ENCODE measurements around the gene PRSS23.
"Not testable (repeated sequence)": the region's sequence is repeated elsewhere in the genome, so short reads cannot be mapped to it uniquely, and the experiment has no call there.

The PRSS23 gene, protein sequence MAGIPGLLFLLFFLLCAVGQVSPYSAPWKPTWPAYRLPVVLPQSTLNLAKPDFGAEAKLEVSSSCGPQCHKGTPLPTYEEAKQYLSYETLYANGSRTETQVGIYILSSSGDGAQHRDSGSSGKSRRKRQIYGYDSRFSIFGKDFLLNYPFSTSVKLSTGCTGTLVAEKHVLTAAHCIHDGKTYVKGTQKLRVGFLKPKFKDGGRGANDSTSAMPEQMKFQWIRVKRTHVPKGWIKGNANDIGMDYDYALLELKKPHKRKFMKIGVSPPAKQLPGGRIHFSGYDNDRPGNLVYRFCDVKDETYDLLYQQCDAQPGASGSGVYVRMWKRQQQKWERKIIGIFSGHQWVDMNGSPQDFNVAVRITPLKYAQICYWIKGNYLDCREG

DNA sequence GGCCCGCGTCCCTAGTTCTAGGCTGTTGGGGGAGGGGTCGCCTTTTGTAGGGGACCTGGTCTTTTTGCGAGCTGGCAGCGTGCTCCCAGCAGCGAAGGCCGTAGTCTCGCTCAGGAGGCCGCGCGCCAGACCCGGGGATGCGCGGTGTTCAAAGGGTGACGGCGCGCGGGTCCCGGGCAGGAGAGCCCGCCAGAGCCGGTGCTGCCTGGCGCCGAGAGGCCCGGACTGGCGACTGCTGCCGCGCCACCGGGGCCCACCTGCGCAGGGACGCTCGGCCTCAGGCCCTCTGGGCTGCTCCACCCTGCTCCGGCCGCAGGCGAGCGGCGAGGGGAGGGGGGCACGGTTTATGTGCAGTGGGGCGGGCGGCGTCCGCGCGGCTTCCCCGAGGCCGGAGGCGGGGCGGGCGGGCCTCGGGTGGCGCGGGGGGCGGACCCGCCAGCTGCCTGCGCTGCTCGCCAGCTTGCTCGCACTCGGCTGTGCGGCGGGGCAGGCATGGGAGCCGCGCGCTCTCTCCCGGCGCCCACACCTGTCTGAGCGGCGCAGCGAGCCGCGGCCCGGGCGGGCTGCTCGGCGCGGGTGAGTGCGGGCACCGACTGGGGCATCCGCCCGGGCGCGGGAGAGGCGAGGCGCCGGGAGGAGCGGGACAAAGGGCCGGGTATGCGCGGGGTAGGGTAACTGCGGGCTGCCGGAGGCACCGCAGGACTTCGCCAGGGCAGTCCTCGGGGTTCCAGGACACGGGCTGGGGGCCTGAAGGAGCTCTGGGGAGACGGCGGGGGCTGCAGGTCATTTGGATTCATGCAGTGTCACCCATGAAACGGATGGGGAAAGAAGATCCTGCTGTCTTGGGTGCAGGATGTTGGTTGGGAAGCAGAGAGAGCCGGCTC is at the start of gene PRSS23:
PRSS23 (plus strand) TSS at position 467 of the 884 bp plus-strand sequence. CDS start 7,102 bp downstream, outside the sequence.
- no peak for DNase-seq (ENCODE audit: low read depth in 2 of 2)

DNA sequence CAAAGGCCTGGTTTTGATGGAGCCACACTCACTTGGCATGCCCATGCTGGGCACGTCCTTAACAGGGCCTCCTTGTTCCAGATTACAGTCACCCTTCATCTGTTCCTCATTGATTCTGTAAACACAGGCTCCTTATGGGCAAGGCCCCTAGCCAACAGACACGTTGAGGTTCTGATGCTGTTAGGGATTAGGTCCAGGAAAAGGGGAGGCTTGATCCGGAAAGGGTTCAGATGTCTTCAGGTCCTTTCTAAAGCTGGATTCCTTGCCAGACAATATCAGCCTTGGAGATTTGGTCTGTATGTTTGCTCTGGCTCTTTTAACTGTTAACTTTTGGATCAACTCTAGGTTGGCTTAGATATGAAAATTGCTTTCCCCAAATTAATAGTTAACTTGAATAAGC is 46.9 kb upstream of the PRSS23 start:
- no peak for DNase-seq (ENCODE audit: low read depth in 2 of 2)

DNA sequence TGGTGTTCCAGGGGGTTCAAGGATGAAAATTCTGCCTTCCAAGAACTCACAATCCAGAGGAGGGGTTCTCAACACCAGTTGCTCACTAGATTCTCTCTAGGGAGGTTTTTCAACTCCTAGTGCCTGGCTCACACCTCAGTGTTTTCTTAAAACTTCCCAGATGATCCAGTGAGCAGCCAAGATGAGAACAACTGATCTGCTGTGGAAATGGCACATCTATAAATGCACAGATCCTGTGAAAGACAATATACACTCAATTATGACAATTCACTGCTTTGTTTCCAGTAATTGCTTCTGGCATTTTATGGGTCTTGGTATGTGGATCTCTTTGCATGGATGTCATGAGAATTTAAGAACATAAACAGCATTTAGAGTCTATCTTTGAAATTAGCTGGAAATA is 45.2 kb upstream of the PRSS23 start:
- no peak for DNase-seq (ENCODE audit: low read depth in 2 of 2)

DNA sequence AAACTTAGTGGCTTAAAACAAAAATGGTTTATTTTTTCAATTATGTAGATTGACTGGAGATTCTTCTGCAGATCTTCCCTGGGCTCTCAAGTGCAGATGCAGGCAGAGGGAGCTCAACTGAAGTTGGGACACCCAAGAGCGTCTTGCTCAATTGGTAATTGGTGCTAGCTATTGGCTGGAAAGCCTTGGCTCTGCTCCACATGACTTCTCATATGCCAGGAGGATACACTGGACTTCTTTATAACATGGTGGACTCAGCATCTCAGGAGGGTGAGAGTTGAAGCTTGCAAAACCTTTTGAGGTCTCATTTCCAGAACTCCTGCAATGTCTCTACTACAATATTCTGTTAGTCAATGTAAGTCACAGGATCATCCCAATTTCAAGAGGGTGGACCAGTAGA is 42.2 kb upstream of the PRSS23 start:
- no peak for DNase-seq (ENCODE audit: low read depth in 2 of 2)

DNA sequence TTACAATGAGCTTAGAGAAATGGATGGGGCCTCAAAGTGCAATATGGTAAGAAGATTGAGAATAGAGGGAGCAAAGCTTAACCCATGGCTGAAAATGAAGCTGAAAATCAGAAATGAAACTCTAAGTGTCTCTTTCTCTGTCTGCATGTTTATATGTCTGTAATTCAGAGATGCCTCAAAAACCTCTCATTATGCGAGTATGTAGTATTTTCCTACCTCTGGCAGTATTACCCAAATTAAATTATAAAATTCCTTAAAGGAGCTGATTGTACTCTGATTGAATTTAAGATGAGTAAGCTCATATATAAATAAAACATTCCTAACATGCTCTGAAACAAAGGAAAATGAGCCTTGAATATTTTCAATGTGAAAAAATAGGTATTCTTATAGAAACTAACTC is 39.8 kb upstream of the PRSS23 start:
- DNase-seq (ENCODE audit: low read depth in 2 of 2), result no peak

DNA sequence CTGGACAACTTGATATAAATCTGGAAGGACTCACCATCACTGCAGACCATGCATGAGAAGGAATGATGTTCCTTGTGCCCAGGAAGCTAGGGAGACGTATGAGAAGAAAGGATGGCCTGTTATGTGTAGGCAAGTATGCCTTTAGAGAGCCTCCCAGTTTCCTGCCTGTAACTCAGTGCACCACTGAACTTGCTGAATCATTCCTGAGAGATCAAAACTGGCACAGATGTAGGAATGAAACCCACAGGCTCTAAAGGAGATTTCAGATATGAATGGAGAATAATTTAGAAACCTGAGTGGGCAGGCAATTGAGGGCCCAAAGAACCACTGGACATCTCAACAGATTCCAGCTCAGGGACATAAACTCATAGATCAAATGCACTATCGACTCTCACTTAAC is 38.4 kb upstream of the PRSS23 start:
- DNase-seq (ENCODE audit: low read depth in 2 of 2), result no peak

DNA sequence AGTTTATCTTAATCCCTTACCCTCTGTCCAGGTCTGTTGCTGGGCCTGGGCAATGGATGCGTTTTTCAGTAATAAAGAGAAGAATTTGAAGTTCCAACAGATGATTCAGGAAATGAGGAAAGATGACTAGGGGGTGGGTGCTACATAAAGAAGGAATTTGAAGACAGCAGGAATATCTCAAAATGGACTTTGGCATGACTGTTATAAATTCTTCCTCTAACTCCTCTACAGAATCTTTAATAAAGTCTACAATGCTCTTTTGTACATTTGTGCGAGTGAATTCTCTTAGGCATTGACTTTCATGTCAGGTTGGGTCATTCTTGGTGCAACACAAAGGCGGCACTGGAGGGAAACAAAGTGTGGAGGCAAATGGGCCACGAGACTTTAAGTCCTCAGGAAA is 35.1 kb upstream of the PRSS23 start:
- no peak for DNase-seq (ENCODE audit: low read depth in 2 of 2)

DNA sequence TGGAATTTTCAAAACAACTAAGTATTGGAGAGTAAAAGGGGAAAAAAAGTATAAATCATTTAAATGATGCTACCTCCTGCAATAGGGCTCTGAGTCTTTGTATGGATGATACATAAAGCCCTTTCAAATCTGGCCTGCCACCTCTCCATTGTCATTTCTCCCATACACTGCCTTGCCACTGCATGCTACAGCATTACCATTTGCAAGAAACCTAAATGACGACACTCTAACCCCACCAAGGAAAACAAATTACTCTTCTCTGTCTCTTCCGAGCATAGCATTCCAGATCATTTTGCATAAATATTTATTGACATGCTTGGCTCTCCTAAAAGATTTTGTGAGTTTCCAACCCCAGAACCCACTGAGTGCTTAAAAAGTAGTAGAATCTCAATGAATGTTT is 34.5 kb upstream of the PRSS23 start:
- no peak for DNase-seq (ENCODE audit: low read depth in 2 of 2)

DNA sequence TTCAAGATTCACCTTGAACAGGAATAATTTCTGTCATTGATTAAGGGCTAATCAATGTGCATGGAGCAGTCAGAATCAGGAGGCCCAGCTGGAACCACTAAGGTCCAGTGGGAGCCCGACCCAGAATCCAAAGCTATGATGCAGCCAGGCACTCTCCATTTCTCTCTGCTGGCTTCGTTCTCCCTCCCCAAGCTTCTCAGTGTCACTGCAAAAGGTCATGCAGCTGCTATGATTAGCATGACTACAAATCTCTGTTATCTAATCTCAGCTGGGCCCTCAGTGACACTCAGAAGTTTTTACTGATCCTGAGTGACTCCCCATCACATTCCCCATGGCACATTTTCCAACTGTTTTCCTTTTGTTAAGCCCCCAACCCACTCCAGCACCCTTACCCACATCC is 31.1 kb upstream of the PRSS23 start:
- DNase-seq (ENCODE audit: low read depth in 2 of 2), result no peak

DNA sequence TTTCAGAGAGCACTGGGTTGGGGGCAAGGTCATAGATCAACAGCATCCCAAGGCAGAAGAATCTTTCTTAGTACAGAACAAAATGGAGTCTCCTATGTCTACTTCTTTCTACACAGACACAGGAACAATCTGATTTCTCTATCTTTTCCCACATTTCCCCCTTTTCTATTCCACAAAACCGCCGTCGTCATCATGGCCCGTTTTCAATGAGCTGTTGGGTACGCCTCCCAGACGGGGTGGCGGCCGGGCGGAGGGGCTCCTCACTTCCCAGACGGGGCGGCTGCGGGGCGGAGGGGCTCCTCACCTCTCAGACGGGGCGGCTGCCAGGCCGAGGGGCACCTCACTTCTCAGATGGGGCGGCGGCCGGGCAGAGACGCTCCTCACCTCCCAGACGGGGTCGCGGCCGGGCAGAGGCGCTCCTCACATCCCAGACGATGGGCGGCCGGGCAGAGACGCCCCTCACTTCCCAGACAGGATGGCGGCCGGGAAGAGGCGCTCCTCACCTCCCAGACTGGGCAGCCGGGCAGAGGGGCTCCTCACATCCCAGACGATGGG is 29.8 kb upstream of the PRSS23 start:
- DNase-seq (ENCODE audit: low read depth in 2 of 2), result not testable (repeated sequence)

DNA sequence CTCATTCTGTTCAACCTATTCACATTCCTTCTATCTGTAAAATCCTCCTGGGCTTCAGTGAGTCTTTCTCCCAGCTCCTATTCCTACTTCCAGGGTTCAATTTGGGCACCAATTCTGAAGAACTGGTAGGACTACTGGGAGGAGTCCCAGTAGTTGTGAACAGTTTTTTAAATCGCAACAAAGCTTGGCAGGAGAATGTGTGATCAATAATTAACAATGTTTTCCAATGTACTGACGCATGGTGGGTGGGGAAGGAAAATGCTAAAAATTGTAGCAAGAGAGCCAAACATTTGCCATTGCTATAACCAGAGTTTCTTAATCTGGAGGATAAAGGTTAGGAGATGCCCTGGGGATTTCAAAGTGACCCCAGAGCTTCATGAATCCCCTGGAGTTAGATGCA is 27.3 kb upstream of the PRSS23 start:
- DNase-seq (ENCODE audit: low read depth in 2 of 2), result no peak

DNA sequence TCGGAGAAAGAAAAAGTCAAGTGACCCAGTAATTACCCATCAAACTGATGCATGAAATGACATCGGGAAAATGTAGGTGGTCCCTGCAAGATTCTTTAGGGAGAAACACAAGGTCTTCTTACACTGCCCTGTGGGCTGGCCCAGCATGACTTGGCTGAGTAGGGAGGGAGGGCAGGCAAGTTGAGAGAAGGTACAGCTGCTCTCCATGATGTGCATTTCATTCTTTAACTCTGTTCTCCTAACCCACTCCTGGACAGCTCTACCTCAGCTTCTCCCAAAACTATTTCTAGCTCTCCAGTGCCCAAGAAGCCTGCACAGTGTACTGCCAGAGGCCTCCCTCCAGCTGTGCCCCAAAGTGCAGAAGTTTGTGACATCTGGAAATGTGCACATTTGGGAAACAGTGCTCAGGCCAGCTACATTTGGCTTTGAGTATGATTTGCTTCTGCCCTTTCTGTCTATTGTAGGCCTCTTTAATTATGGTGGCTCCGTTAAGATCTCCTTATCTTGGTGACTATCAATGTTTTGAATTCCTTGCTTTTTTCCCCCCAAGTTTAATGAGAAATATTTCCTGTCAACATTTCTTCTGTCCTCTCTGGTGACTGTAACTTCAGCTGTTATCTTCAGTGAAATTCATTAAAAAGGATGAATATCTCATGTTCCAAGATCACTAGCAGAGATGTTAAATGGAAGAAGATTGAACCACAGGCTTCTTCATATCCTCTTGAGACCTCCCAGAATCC is 26.7 kb upstream of the PRSS23 start:
- DNase-seq (ENCODE audit: low read depth in 2 of 2), result no peak

DNA sequence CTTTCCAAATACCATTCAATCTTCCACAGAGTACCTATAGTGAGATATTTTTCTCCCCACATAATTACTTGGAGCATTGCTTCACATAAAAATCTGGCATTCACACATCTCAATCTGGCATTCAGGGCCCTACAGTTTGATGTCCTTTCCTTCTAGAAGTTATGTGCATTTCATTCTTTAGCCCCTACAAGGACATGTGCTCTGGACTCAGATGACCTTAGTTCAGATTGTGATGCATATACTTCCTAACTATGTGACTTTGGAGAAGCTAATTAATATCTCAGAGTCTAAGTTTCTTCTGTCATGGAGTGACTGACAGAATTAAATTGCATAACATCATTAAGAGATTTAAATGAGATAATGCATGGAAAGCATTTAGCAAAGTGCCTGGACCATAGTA is 25.9 kb upstream of the PRSS23 start:
- DNase-seq (ENCODE audit: low read depth in 2 of 2), result no peak

DNA sequence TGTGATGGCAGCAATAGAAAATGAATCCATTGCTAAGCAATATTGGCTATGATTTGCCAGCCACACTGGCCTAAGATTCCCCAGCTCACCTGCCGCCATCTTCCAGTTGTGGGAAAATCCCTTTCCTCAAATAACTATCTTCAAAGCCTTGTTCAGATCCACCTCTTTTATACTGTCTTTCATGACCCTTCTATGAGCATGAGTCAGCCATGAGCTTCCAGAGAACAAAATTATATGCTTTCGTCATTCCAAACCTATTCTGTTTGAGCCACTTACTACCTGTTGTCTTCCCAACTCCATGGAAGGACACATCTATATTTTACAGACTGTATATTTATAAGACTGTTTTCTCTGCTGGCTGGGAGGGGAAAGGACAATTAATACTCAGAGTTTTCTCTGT is 25.0 kb upstream of the PRSS23 start:
- no peak for DNase-seq (ENCODE audit: low read depth in 2 of 2)

DNA sequence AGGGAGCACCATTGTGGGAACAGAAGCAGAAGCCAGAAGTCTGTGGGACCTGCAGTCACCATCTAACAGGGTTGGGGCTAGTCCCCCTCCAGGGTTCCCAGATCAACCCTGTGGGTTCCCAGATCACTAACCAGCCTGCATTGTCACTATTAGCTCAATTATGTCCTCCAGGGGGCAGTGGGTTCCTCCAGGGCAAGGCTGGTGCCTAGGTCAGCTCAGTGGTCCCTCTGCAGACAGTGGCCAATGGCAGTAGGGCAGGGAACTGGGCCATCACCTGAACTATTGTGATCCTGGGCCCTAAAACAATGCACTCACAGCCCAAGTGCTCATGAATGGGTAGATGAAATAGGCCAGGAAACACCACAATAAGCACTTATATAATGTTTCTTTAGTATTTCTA is 18.8 kb upstream of the PRSS23 start:
- DNase-seq (ENCODE audit: low read depth in 2 of 2), result no peak

DNA sequence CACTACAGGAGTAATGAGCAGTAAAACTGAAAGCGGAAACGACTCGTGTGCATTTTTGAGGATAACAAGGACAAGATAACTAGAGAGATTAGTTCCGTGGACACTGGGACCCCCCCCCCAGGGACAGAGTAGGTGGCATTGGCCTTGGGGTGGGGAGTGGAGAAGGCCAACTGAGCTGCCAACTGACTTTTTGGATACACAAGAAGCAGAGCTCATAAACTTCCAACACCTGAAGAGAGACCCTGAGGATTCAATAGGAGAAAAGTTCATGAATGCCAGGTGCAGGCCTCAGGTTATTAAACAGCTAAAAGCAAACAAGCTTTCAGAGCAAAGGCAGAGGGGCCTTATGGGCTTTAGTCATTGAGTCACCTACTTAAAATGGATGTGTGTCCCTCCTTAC is 17.6 kb upstream of the PRSS23 start:
- DNase-seq (ENCODE audit: low read depth in 2 of 2), result no peak

DNA sequence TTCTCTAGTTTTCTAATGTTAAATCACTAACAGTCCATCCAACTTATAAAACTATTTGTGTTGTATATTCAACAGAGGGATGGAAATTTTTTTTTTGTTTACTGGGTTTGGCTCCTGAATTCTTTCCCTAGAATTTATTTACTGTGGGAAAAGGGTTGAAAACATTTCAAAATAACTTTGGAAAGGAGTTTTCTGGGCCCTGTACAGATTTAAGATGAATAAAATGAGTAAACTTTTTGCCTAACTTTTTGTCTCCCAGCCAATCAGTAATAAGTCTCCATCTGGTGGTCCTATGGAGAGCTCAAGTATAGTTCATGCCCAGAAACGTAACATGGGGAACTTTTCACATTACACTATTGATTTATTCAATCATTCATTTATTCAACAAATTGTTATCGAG is 16.7 kb upstream of the PRSS23 start:
- DNase-seq (ENCODE audit: low read depth in 2 of 2), result no peak

DNA sequence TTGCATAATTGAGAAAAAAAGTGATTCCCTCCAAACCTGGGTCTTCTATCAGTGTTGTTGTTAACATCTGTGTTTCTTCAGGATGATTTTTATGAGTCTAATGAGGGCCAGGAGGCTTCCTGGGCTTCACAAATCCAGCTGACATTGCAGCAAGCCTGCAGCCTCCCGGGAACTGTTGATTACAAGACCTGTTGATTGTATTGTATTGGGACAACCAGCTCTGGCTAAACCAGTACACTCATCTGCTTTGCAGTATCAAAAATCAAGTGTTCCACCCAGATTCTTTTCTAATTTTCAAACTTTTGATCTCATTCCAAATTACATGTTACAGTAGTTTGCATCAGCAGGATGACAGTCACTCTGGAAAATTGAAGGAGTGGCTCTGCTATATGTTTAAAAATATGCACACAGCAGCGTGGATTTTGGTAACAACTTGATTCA is 16.1 kb upstream of the PRSS23 start:
- DNase-seq (ENCODE audit: low read depth in 2 of 2), result no peak

DNA sequence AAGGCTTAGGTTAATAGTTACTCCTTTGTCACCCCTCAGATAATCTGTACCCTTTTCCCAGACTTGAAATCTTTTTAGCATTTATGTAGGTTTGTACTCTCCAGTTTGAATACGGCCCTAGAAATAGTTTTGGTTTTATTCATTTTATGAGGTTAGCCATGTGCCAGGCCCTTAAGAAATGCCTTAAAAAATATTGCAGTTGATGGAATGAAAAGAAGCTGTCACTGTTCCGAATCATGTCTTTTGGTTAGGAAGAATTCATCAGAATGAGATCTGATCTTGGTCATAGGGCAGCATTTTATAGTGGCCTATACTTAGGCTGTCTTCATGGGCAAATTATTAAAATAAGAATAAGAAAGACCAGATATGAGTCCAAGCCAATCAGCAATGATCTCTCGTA is 14.8 kb upstream of the PRSS23 start:
- no peak for DNase-seq (ENCODE audit: low read depth in 2 of 2)

DNA sequence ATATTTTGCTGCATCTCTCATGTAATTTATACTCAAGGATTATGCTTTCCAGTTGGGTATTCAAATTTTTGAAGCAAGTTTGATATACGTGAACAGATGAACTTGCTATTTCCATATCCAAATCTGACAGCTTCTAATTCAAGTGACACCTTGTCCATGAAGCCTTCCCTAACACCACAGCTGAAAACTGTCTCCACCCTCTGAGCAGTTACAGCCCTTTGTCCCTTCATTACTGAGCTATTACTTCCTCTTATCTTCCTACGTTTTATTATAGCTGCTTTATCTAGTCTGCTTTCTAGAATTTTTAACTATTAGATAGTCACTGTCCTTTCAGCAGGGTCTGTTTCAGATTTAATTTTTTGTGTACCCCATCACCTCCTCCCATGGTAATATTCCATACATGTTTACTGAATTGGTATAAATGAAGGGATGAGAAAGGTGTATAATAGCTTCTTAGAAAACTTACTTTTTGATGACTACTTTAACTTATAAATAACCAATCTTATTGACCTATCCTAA is 13.3 kb upstream of the PRSS23 start:
- DNase-seq (ENCODE audit: low read depth in 2 of 2), result no peak

DNA sequence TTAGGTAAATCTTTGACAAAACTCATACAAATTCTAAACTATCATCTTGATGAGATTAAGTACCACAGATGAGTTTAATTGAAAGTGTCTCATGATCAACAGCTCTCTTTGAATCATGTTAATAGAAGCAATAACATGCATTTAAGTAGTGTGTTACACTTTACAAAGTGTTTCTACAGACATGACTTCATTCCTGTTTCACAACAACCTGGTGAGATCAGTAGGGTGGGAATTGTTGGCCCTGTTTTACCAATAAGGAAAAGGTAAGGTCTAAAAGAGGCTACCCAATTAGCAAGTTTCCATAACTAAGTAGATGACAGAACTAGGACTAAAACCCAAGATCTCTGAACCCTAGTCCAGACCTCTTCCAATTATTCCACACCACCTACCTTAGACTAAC is 12.7 kb upstream of the PRSS23 start:
- DNase-seq (ENCODE audit: low read depth in 2 of 2), result no peak

DNA sequence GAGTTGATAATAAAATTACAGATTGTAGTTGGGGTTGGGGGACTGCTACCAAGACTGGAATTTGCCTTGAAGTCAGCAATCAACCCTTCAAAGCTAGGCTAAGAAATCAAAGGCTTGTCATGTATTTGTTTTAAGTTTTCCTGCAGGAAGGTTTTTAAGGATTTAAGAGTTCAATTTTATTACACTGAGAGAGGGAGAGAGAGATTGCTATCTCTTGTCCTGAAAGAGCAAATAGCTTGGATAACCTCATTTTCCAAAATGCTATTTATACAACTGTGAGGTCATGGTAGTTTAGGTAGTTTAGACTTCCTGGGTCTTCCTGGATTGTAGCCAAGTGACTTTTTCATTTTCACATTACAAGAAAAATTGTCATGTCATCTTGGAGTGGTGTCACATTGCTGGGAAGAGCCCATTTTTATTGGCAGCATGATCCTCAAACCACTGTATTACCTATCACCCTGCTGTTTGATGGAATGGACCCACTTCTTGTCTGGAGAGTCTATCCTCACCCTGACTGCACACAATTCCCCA is 10.1 kb upstream of the PRSS23 start:
- no peak for DNase-seq (ENCODE audit: low read depth in 2 of 2)
